ENCODE measurements around the gene KCNH2.

DNA sequence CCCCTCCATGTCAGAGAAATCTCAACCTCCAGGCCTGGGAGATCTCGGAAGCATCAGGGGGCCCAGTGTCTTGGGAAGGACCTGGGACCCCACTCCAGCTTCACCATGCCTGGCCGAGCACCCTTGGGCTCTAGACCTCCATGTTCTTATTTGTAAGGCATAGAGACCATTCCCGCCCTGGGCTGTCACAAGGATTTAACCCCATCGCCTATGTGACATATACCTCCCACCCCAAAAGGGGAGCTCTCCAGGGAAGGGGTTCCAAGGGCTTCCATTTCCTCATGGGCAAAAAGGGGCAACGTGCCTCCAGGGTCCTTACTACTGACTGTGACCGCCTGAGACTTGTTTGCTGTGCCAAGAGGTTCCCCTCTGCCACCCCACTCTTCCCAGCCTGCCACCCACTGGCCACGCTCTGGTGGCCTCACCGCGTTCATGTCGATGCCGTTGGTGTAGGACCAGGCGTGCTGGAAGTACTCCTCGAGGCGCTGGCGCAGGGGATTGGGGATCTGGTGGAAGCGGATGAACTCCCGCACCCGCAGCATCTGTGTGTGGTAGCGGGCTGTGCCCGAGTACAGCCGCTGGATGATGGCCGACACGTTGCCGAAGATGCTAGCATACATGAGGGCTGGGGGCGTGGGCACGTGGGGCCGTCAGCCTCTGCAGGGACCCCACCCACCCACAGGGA lies 27.5 kb downstream of the KCNH2 start:
- TF ChIP-seq, protein P1, sequence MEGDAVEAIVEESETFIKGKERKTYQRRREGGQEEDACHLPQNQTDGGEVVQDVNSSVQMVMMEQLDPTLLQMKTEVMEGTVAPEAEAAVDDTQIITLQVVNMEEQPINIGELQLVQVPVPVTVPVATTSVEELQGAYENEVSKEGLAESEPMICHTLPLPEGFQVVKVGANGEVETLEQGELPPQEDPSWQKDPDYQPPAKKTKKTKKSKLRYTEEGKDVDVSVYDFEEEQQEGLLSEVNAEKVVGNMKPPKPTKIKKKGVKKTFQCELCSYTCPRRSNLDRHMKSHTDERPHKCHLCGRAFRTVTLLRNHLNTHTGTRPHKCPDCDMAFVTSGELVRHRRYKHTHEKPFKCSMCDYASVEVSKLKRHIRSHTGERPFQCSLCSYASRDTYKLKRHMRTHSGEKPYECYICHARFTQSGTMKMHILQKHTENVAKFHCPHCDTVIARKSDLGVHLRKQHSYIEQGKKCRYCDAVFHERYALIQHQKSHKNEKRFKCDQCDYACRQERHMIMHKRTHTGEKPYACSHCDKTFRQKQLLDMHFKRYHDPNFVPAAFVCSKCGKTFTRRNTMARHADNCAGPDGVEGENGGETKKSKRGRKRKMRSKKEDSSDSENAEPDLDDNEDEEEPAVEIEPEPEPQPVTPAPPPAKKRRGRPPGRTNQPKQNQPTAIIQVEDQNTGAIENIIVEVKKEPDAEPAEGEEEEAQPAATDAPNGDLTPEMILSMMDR (conservative IDR thresholded peaks at IDR 0.05; ENCODE audit: low read depth, low read length), result no peak
- TF ChIP-seq EZH2phosphoT487 (IDR thresholded peaks at IDR 0.05; ENCODE audit: borderline replicate concordance, low read length) (no peak), EZH2 (IDR thresholded peaks at IDR 0.05; ENCODE audit: low read length, unreplicated experiment) (no peak)
